ENCODE data around the gene ARMC3. TPM values are rescaled to one million over a fixed set of nuclear protein-coding genes. Genes with fewer than 3 reads are reported as not detected.

ARMC3 gene
- total RNA-seq, 1 donor from 2014 or later, result not detected

DNA sequence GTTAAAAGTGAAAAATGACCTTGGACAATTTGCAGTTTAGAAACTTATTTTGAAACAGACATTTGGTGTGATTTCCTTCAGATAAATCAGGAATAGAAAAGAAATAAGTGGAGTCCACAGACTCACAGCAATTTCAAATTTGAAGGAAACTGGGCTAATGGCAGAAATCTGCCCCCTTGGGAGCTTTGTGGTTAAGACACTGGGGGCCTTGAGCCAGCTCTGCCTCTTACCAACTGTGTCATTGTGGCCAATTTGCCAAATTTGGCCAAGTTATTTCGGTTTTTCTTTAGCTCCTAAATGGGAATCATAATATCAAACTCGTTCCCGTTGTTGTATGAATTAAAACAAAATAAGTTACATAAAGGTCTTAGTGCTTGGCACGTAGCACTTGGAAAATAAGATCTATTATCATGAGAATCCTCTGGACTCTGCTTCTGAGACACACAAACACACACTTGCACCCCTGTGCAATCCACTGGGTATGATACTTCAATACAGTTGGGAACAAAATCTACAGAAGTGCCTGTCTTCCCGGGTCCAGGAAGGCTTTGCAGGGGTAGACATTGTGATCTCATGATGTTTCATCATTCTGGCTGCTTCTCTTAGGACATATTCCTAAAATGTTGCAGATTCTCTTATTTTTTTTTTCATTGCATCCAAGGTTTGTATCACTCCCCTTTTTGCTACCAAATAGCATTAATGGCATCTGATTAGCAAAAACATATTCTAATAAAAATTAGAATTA is 4.9 kb downstream of the ARMC3 start:
- intact Hi-C loops (cut with micrococcal nuclease), result no loop called here
- H3K27me3 ChIP-seq (ENCODE audit: low read depth), result peaks cover 8% of the 10 kb centered on the region
- H3K4me1 ChIP-seq, result peaks cover 12% of the 10 kb centered on the region
- no peak overlapping the region for H3K4me3 ChIP-seq
- H3K36me3 ChIP-seq, result no peaks in the 10 kb centered on the region
- no peak for DNase-seq
- TF ChIP-seq, protein P1, sequence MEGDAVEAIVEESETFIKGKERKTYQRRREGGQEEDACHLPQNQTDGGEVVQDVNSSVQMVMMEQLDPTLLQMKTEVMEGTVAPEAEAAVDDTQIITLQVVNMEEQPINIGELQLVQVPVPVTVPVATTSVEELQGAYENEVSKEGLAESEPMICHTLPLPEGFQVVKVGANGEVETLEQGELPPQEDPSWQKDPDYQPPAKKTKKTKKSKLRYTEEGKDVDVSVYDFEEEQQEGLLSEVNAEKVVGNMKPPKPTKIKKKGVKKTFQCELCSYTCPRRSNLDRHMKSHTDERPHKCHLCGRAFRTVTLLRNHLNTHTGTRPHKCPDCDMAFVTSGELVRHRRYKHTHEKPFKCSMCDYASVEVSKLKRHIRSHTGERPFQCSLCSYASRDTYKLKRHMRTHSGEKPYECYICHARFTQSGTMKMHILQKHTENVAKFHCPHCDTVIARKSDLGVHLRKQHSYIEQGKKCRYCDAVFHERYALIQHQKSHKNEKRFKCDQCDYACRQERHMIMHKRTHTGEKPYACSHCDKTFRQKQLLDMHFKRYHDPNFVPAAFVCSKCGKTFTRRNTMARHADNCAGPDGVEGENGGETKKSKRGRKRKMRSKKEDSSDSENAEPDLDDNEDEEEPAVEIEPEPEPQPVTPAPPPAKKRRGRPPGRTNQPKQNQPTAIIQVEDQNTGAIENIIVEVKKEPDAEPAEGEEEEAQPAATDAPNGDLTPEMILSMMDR (IDR thresholded peaks at IDR 0.05; ENCODE audit: borderline replicate concordance), result no peak
- H3K27ac ChIP-seq (replicated peaks), result no peak overlapping the region
- no peaks in the 10 kb centered on the region for H3K9me3 ChIP-seq (replicated peaks)

DNA sequence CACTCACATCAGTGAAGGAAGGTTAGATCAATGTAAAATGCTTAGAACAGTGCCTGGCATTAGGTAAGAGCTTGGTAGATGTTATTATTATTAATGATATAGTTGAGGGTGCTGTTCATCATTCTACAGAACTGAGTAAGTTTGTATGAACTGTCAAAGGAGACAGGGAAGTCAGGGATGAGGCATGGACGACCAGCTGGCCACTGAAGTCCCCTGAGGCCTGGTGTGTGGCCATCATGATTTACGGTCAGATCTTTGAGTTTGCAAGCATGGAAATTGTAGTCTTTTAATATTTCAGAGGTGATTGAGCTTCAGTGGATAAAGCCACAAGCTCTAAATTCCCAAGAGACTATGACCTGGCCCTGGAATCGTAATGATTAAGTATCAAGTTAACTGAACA is 6.9 kb downstream of the ARMC3 start:
- TF ChIP-seq, protein P1 (IDR thresholded peaks at IDR 0.05; ENCODE audit: borderline replicate concordance), result no peak
- no peaks in the 10 kb centered on the region for H3K36me3 ChIP-seq
- intact Hi-C loops (cut with micrococcal nuclease), result no loop called here
- H3K4me3 ChIP-seq, result no peak overlapping the region
- H3K27ac ChIP-seq (replicated peaks), result no peak overlapping the region
- H3K4me1 ChIP-seq, result peaks cover 7% of the 10 kb centered on the region
- H3K9me3 ChIP-seq (replicated peaks), result no peaks in the 10 kb centered on the region
- no peaks in the 10 kb centered on the region for H3K27me3 ChIP-seq (ENCODE audit: low read depth)
- DNase-seq, result no peak

DNA sequence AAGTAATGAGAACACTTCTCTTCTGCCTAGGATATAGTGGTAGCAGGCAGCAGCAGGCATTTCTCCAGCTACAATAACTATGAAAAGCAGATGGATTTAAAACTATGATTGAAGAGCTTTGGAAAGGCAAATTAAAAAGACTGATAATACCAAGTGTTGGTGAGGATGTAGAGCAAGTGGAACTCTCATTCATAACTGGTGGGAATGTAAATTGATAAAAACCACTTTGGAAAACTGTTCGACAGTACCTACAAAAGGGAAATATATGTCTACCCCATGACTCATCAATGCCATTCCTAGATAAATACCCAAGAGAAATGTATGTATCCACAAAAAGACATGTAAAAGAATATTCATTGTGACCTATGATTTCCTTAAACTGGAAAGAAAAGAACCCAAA is 14.6 kb downstream of the ARMC3 start:
- no peak for DNase-seq
- Histone ChIP-seq H3K36me3 (no peaks in the 10 kb centered on the region), H3K9me3 (replicated peaks) (peaks cover 16% of the 10 kb centered on the region), H3K4me1 (no peaks in the 10 kb centered on the region), H3K4me3 (no peak overlapping the region), H3K27ac (replicated peaks) (no peak overlapping the region), H3K27me3 (ENCODE audit: low read depth) (peaks cover 8% of the 10 kb centered on the region)
- intact Hi-C loops (cut with micrococcal nuclease), result no loop called here
- TF ChIP-seq, protein P1 (IDR thresholded peaks at IDR 0.05; ENCODE audit: borderline replicate concordance), result no peak

DNA sequence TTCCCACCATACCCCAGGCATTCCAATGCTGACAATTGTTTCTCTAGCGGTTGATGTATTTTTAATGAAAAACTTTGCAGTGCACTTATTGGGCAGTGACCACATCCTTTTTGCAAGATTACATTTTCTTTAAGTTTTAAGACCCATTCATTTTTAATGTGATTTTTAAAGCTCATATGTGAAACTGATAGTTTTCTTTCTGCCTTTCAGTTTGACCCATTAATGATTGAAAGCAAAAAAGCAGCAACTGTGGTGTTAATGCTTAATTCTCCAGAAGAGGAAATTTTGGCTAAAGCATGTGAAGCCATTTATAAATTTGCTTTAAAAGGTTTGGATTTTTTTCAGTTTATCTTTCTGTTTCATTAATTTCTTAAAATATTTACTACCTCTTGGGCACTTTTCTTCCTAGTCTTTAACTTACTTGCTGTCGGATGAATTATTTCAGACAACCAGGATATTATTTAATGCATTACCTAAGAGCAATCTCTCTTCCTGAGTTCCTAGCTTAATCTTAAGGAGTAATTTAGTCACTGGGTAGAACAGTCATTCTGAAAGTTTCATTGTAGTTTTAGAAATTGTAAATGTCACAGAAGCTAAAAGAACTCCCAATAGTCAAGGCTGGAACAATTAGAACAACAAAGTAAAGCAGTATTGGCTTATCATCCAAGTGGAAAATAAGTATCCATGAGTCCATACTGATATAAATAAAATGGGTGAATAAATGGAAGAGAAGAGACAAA is 18.3 kb downstream of the ARMC3 start:
- Histone ChIP-seq H3K4me3 (no peak overlapping the region), H3K9me3 (replicated peaks) (peaks cover 38% of the 10 kb centered on the region), H3K4me1 (no peaks in the 10 kb centered on the region), H3K27me3 (ENCODE audit: low read depth) (peaks cover 8% of the 10 kb centered on the region), H3K36me3 (no peaks in the 10 kb centered on the region), H3K27ac (replicated peaks) (no peak overlapping the region)
- TF ChIP-seq, protein P1 (IDR thresholded peaks at IDR 0.05; ENCODE audit: borderline replicate concordance), result no peak
- DNase-seq, result no peak
- intact Hi-C loops (cut with micrococcal nuclease), result no loop called here

DNA sequence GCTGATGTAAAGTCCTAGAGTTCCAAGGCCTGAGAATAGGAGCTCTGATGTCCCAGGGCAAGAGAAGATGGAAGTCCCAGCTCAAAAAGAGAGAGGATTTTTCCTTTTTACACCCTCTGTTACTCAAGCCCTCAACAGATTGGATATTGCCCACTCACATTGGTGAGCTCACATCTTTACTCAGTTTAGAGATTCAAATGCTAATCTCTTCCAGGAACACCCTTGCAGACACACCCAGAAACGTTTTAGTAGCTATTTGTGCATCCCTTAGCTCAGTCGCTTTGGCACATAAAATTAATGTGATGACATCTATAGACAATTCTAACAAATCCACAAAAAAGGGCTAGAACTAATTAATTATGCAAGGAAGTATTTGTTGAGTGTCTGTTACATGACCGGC is 27.1 kb downstream of the ARMC3 start:
- intact Hi-C loops (cut with micrococcal nuclease), result no loop called here
- peaks cover 35% of the 10 kb centered on the region for H3K9me3 ChIP-seq (replicated peaks)
- H3K4me3 ChIP-seq, result no peak overlapping the region
- no peaks in the 10 kb centered on the region for H3K4me1 ChIP-seq
- H3K27ac ChIP-seq (replicated peaks), result no peak overlapping the region
- no peak for DNase-seq
- no peaks in the 10 kb centered on the region for H3K27me3 ChIP-seq (ENCODE audit: low read depth)
- TF ChIP-seq, protein P1 (IDR thresholded peaks at IDR 0.05; ENCODE audit: borderline replicate concordance), result no peak
- H3K36me3 ChIP-seq, result no peaks in the 10 kb centered on the region

All from left ventricle myocardium inferior (tissue), 1 donor.